GM21447 (cell line): ENCODE results near the gene IPO7.

Source experiments
- ATAC-seq: cut with Tn5 transposase; IDR thresholded peaks from one replicate; pipeline ENCODE4 v1.9.1; 2021; ENCODE audit not compliant: unreplicated experiment

IPO7 gene

DNA sequence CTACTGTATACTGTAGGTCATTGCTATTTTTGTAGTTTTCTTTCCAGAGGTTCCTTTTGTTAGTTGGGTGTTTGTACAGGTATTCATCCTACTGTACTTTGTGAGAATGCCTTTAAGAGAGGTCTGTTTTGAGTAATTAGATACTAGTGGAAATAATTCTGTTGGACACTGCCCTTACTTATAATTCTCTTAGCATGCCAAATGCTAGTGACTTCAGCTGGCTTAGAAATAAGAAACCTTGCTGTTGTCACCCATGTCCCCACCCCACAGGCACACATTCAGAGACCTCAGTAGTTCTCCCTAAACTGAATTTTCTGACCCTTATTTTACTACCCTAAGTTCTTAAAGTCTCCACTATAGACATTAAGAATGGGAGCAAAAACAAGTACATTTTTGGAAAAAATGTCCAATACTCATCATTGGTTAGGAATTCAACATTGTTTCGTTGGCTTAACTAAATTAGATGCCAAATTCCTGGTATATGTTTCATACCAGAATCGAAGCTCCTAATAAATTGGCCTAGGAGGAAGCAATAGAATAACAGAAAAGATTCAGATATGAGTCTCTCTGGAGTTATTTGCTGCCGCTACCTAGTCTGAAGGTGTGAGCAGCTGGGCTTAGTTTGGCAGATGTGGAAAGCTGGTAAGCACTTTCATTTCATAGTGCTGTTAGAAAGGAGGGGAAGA lies 104.8 kb downstream of the IPO7 start:
- no peak for ATAC-seq

GRCh38 chr11:9490376-9490775 lies 105.9 kb downstream of the IPO7 start:
- ATAC-seq = no peak

- no peak for ATAC-seq
These were observed 109.0 kb downstream of the IPO7 start for GRCh38 chr11:9493492-9493891.

DNA sequence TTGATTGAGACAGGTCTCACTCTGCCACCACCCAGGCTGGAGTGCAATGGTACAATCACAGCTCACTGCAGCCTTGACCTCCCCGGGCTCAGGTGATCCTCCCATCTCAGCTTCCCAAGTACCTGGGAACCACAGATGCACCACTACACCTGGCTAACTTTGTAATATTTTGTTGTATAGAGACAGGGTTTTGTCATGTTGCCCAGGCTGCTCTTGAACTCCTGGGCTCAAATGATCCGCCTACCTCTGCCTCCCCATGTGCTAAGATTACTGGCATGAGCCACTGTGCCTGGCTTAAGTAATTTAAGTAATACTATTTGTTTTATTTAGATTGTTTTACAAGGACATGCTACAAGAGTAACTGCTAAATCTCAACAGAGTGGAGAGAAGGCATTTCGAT lies 109.9 kb downstream of the IPO7 start:
- ATAC-seq = no peak

DNA sequence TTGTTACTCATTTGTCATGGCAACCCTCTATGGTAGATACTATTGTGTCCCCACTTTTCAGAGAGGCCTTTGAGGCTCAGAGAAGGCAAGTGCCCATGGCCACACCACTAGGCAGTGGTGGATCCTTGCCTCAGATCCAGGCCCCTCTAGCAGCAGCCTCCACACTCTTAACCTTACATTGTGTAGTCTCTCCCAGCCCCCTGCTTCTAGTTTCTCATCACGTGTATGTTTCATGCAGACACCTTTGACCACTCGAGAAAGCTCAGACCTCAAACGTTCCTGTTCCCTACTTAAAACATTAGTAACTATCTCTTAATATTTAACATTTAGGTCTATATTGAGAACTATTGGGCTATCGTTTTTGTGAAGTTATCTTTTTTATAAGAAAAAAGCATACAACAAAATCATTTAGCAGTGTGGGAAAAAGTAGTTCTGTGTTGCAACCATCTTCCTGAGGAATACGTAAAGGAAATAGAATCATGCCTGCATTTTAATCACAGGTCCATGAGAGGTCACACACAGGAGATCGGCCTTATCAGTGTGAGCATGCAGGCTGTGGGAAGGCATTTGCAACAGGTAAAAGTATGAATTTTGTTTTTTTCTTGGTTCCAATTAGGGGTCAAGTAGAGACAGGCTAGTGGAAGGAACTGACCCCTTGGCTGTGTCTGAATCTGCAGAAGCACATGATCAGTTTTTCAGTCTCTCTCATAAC lies 111.5 kb downstream of the IPO7 start:
- ATAC-seq = no peak
